SK-N-SH treated with all-trans-retinoic acid at 6 μM for 48 hours (cell line): ENCODE data around the gene CCL23.

Source experiments
- CSRNP3 ChIP-seq: fragments of 250-450 bp; sonication (Bioruptor Pico); IDR thresholded peaks from 2 replicates; pipeline ENCODE4 v1.5.1; 2021; ENCODE audit warnings: mild to moderate bottlenecking, moderate library complexity
- GLIS3 ChIP-seq: fragments of 250-450 bp; sonication (Bioruptor Pico); IDR thresholded peaks from 2 replicates; pipeline ENCODE4 v1.5.0; 2020; ENCODE audit warnings: mild to moderate bottlenecking, moderate library complexity
- RARB ChIP-seq: fragments of 250-450 bp; sonication (Bioruptor Pico); IDR thresholded peaks from 2 replicates; pipeline ENCODE4 v1.8.0; 2021; ENCODE audit warnings: mild to moderate bottlenecking, moderate library complexity
- ZFP30 ChIP-seq: fragments of 450-650 bp; formaldehyde crosslinking; IDR thresholded peaks from 2 replicates; pipeline ENCODE4 v1.5.0; 2022; ENCODE audit warnings: mild to moderate bottlenecking, moderate library complexity

DNA sequence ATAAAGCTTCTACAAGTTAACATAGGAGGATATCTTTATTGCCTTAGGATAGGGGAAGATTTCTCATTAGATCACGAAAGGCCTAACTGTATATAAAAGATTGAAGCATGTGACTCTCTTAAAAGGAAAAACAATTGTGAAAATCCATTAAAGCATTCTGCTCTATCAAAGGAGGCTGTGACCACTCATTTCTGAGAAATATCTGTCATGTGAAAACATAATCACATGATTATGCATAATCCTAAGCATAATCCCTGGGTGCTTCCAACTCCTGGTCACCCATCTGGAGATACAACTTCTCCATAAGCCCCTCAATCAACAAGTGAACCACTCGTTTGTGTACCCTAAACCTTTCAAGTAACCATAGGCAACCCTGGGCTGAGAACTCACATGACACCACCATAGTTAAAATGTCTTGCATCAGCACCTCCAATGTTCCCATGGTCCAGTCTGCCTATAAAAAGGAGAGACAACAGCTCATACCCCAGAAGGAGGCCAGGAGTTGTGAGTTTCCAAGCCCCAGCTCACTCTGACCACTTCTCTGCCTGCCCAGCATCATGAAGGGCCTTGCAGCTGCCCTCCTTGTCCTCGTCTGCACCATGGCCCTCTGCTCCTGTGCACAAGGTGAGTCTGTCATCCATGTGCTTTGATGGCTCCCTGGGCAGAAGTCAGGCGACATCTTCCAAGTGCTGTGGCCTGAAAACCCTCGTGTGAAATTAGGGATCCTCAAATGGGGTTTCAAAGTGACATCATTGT, 46.2 kb upstream of the CCL23 start, which contains the start of gene CCL18:
- no peak for TF ChIP-seq GLIS3 (CRISPR knock-in tag)
- TF ChIP-seq RARB (CRISPR knock-in tag): no peak
- no peak for TF ChIP-seq CSRNP3 (CRISPR knock-in tag)
- TF ChIP-seq ZFP30: no peak
